ENCODE measurements around the gene PEX11B. TPM values are rescaled to one million over a fixed set of nuclear protein-coding genes. Genes with fewer than 3 reads are reported as not detected.

PEX11B gene
- total and polyA plus RNA-seq, 2 donors (not counting 3 experiments of a cell fraction or from before 2014, with no cell fraction given): 30.5 to 42.5 TPM

- peaks cover 31% of the 10 kb centered on the region for H3K4me1 ChIP-seq (ENCODE audit: control insufficient read depth, extremely low read depth, insufficient read depth, low read length)
- H4K20me1 ChIP-seq (replicated peaks; ENCODE audit: control insufficient read depth, extremely low read depth, insufficient read depth, low read length): no peaks in the 10 kb centered on the region
- peak overlapping the region; percentile 74 for H3K9ac ChIP-seq (replicated peaks; ENCODE audit: extremely low read depth, insufficient read depth, low read length)
- CTCF ChIA-PET: interaction anchor here (1.9 to 8.9 kb wide), 11 partner anchors 8 to 143 kb away, joined by 8 to 280 read pairs (median 23); partner anchors contain the start of genes ANKRD34A, ITGA10, NUDT17 and PIAS3
- FAIRE-seq (no peak), DNase-seq (ENCODE audit: low read depth, low spot score) (no peak)
- H3K4me2 ChIP-seq (ENCODE audit: insufficient read depth, low read length): no peak overlapping the region
- H2AFZ ChIP-seq (ENCODE audit: low read depth, low read length): no peak overlapping the region
- peaks cover 2 to 6% of the 10 kb centered on the region in 2 experiments for H3K36me3 ChIP-seq (ENCODE audit: control insufficient read depth in 2 of 2, extremely low read depth in 1 of 2, insufficient read depth in 2 of 2, low read length in 2 of 2)
- no peak overlapping the region for H3K4me3 ChIP-seq (replicated peaks in 1 of 3; ENCODE audit: insufficient read depth in 1 of 3, low read depth in 1 of 3, low read length in 3 of 3)
- intact Hi-C loops (cut with micrococcal nuclease): loop anchor here (2.0 to 5.0 kb wide), 2 partner anchors 34 to 49 kb away; partner anchors contain the start of genes NUDT17 and RBM8A
- H3K27me3 ChIP-seq (ENCODE audit: control insufficient read depth in 2 of 2, insufficient read depth in 2 of 2, low read length in 2 of 2): no peaks in the 10 kb centered on the region
- no peaks in the 10 kb centered on the region for H3K9me1 ChIP-seq (replicated peaks; ENCODE audit: control insufficient read depth, extremely low read depth, insufficient read depth, low read length)
- no peak for TF ChIP-seq JUN (IDR thresholded peaks at IDR 0.05; ENCODE audit: borderline replicate concordance, insufficient read depth, insufficient read length, low read depth)
- TF ChIP-seq, protein P1, sequence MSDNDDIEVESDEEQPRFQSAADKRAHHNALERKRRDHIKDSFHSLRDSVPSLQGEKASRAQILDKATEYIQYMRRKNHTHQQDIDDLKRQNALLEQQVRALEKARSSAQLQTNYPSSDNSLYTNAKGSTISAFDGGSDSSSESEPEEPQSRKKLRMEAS (IDR thresholded peaks at IDR 0.05; ENCODE audit: insufficient read depth, insufficient read length): no peak
- TF ChIP-seq CTCF (IDR thresholded peaks at IDR 0.05; ENCODE audit: extremely low read depth in 1 of 2, insufficient read depth in 1 of 2, low read depth in 1 of 2, low read length in 2 of 2): no peak
- no peak for TF ChIP-seq POLR2AphosphoS5 (IDR thresholded peaks at IDR 0.05; ENCODE audit: insufficient read depth, low read depth, low read length)
- TF ChIP-seq MYC (IDR thresholded peaks at IDR 0.05; ENCODE audit: low read depth, low read length): no peak
- no peak for TF ChIP-seq FOS (IDR thresholded peaks at IDR 0.05; ENCODE audit: borderline replicate concordance, insufficient read depth, low read length)
- TF ChIP-seq GATA2 (IDR thresholded peaks at IDR 0.05; ENCODE audit: insufficient read depth, insufficient read length, low read depth, low read length): no peak
- no peak for TF ChIP-seq POLR2A (IDR thresholded peaks at IDR 0.05; ENCODE audit: low read depth, low read length)
- TF ChIP-seq EZH2 (IDR thresholded peaks at IDR 0.05; ENCODE audit: borderline replicate concordance, low read depth, low read length, severe bottlenecking): no peak
- peak overlapping the region; percentile 95 for H3K27ac ChIP-seq (ENCODE audit: insufficient read depth, low read depth, low read length)
- POLR2A ChIA-PET: interaction anchor here (1.3 to 3.7 kb wide), 4 partner anchors 15 to 158 kb away, joined by 3 to 28 read pairs (median 14); partner anchors contain the start of genes ITGA10, PIAS3 and RBM8A
- no peaks in the 10 kb centered on the region for H3K9me3 ChIP-seq (replicated peaks; ENCODE audit: control insufficient read depth, insufficient read depth, low read length)
- H3K79me2 ChIP-seq (ENCODE audit: control insufficient read depth, insufficient read depth, low read length): no peaks in the 10 kb centered on the region
- dilution Hi-C loops (cut with MboI; ENCODE audit: extremely low pct_ligation_motif_present, low sequenced_read_pairs): no loop called here
- no TSS peak for BruUV-seq (replicated peaks)
These were observed 25.0 kb downstream of the PEX11B start for GRCh38 chr1:145893306-145894055.

Data from endothelial cell of umbilical vein (primary cell).